ENCODE measurements around the gene CARD11.
"Not testable (repeated sequence)": the region's sequence is repeated elsewhere in the genome, so short reads cannot be mapped to it uniquely, and the experiment has no call there.

The CARD11 gene

DNA sequence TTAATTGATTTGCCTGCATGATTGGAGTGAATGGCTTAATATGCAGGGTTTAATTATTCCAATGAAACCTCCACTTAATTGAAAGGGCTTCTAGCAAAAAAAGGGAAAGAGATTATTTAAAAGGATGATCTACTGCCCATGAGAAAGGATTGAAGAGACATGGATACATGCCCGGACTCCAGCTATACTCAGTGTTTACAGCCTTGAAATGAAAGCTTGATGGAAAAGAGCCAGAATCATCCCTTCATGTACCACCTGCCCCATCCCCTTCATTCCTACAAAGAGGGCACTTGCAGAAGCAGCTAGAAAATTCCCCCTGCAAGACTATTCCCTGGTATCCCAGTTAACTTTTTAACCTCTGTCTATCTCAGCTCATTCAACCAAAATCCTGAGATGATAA is 78.4 kb downstream of the CARD11 start:
- DNase-seq (ENCODE audit: low read depth in 2 of 2): no peak

- no peak for DNase-seq (ENCODE audit: low read depth in 2 of 2)
Observed at GRCh38 chr7:2964208-2964607, 79.5 kb downstream of the CARD11 start.

GRCh38 chr7:2962865-2963264 is 80.8 kb downstream of the CARD11 start:
- DNase-seq (ENCODE audit: low read depth in 2 of 2): no peak

DNA sequence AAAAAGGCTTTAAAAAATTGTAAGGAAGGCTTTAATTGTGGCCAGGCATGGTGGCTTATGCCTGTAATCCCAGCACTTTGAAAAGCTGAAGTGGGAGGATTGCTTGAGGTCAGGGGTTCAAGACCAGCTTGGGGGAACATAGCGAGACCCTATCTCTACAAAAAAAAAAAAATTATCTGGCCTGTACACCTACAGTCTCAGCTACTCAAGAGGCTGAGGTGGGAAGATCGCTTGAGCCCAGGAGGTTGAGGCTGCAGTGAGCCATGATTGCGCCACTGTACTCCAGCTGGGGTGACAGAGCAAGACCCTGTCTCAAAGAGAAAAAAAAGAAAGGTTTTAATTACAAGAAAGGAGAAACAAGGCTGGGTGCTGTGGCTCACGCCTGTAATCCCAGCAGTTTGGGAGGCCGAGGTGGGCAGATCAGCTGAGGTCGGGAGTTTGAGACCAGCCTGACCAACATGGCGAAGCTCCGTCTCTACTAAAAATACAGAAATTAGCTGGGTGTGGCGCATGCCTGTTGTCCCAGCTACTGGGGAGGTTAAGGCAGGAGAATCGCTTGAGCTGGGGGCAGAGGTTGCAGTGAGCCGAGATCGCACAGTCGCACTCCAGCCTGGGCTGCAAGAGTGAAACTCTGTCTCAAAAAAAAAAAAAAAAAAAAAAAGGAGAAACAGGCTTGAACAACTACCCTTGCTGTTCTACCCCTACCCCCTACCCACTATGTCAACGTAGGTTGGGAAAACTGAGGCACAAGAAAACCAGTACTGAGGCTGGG is 83.7 kb downstream of the CARD11 start:
- DNase-seq (ENCODE audit: low read depth in 2 of 2): no peak

DNA sequence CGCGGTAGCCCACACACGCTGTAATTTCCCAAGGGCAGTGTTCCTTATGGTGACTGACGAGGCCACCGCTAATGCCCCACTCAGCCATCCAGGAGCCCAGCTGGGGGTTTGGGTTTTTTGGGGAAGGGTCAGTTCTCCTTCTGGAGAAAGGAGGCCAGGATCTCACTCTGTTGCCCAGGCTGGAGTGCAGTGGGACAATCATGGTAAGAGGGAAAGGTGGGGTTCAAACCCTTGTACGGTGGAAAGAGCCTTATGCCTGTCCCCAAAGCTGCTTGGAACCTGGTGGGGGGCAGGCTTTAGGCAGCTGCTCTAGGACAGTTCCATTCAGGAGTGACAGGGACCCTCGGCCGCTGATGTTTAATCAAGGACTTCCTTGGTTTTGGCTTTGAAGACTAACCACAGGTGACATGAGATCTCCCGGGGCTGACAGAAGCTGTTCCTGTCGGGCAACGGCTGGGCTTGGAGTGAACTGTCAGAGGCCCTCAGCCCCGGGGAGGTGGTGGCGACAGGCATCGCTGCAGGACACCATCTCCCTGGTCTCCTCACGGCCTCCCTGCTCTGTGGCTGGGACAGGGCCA is 84.5 kb downstream of the CARD11 start:
- DNase-seq (ENCODE audit: low read depth in 2 of 2): no peak

DNA sequence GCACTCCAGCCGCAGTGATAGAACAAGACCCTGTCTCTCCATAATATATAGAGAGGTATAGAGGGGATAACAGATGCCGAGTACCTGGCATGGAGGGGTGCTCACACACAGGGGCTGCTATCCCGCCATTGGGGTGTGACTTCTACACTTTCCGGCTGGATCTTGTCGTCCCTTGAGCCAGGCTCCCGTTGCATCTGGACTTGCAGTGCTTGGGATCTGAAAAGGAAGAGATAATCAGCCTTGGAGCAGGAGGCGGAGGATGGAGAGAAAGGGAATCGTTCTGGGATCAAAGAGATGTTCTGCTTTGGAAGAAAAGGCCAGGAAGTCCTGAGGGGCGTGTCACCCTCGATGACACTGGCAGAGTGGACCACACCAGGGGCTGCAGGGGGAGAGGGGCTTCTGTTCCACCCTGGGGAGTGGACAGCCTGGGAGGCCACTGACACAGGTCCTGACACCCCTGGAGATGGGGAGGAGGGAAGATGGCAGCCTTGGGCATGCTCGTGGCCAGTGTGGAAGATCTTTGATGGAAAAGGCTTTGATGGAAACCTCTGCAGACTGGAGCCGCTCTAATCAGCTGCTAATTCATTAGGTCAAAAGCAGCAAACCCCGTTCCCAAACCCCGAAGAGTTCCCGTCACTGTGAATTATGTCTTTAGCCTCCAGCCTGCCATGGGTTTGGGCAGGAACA is 85.1 kb downstream of the CARD11 start:
- DNase-seq (ENCODE audit: low read depth in 2 of 2): no peak

- DNase-seq (ENCODE audit: low read depth in 2 of 2): not testable (repeated sequence)
Observed at GRCh38 chr7:2957369-2957727, 86.3 kb downstream of the CARD11 start.

- DNase-seq (ENCODE audit: low read depth in 2 of 2): peak in 1 of 2 donors; percentile 25
Observed at GRCh38 chr7:2956526-2957368, 86.9 kb downstream of the CARD11 start.

DNA sequence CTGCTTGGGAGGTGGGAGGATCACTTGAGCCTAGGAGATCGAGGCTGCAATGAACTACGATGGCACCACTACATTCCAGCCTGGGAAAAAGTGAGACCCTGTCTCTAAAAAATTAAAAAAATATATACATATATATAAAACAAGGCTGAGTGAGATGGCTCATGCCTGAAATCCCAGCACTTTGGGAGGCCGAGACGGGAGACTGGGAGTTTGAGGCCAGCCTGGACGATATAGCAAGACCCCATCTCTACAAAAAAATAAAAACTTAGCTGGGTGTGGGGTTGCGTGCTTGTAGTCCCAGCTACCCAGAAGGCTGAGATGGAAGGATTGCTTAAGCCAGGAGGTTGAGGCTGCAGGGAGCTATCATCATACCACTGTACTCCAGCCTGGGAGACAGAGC is 87.6 kb downstream of the CARD11 start:
- DNase-seq (ENCODE audit: low read depth in 2 of 2): no peak

DNA sequence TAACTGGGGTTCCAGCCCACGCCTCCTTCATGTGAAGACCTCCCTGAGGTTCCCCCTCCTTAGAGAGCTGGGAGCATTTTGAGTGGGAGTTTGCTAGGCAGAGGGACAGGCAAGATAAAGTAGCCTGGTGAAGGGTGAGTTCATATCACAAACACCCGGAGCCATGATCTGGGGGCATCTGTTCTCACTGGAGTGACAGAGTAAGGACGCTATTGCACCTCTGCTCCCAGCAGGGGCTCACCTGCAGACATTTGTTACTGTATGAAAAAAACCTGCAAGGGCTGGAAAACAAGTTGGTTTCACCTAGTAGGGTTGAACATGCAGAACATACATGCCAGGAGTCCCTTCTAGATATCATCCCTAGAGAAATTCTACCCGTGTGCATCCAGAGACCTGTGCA is 88.4 kb downstream of the CARD11 start:
- DNase-seq (ENCODE audit: low read depth in 2 of 2): no peak

DNA sequence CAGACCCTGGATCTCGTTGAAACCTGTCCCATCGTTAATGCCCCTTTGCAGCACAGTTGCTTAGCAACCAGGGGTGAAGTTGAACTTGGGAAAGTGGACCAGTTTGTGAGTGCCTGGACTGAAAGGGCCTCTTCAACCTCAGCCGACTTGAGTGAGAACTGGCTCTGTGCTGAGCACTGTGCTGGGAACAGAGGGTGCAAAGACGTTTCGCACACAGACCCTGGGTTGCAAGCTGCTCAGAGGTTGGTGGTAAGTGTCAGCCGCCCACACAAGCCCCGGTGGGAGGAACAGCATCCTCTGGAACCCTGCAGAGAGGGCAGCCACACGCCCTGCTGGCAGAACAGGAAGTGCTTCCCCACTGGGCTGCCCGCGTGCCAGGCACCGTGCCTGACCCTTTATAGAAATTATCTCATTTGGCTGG is 89.2 kb downstream of the CARD11 start:
- DNase-seq (ENCODE audit: low read depth in 2 of 2): no peak

GRCh38 chr7:2953588-2954407 is 89.9 kb downstream of the CARD11 start:
- no peak for DNase-seq (ENCODE audit: low read depth in 2 of 2)

- DNase-seq (ENCODE audit: low read depth in 2 of 2): no peak
Observed at GRCh38 chr7:2953099-2953498, 90.6 kb downstream of the CARD11 start.

GRCh38 chr7:2952316-2952715 is 91.4 kb downstream of the CARD11 start:
- DNase-seq (ENCODE audit: low read depth in 2 of 2): no peak

GRCh38 chr7:2950578-2950977 is 93.1 kb downstream of the CARD11 start:
- no peak for DNase-seq (ENCODE audit: low read depth in 2 of 2)

- no peak for DNase-seq (ENCODE audit: low read depth in 2 of 2)
Observed at GRCh38 chr7:2948749-2949148, 94.9 kb downstream of the CARD11 start.

DNA sequence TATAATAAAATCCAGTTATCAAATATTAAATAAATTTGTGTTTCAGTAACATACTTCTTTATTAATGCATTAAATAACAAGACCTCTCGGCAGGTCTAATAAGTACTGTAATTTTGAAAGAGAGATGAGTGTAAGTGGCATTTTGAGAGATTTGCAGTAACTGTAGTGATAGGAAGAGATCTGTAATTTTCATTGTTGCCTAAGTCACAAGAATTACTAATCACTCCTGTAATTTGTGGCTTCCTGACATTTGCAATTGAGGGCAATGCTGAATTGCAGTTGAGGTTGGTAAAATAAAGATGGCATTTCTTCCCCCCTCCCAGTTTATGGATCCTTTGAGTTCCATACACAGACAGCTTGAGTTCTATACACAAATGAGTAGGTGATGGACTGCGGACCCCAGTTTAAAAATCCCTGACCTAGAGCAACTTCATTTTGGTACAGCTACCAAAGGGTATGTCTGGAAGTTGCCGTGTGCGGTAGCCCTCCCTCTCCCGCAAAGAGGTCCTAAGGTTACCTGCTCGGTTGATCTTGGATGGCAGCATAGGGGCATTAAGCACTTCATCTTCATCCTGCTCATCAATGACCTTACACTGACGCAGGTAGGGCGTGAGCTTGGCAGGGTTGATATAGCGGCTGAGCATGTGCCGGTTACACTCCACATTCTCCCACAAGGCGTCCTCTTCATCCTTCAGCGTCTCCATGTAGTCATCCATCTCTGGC is 96.4 kb downstream of the CARD11 start:
- DNase-seq (ENCODE audit: low read depth in 2 of 2): no peak

DNA sequence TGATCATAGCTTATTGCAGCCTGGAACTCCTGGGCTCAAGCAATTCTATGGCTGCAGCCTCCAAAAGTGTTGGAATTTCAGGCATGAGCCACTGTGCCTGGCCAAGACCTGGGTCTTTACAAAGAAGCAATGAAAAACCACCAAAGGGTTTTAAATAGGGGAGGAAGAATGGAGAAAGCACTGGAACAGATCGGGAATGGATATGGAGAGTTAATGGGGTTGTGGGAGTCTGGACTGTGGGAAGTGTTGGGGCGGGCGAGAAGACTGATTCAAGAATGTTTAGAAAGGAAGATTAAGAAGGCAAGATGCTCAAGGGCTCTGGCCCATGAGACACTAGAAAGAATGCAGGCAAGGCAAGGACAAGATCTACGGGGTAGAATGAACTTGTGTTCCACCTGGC is 98.5 kb downstream of the CARD11 start:
- no peak for DNase-seq (ENCODE audit: low read depth in 2 of 2)

DNA sequence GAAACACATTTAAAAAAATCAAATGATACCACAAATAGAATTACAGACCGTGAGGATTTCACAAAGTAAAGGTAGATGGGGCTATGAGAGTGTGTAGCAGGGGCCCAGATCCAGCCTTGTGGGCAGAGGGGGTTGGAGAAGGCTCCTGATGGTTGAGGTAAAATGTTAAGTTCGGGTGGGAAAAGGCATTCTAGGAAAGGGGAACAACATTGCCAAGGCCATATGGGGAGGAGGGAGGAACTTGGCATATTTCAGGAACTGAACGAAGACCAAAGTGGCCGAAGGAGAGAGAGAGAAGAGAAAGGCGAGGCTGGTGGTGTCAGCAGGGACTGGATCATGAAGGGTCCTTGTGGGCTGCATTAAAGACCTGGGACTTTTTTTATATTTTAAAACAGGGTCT is 98.9 kb downstream of the CARD11 start:
- no peak for DNase-seq (ENCODE audit: low read depth in 2 of 2)

DNA sequence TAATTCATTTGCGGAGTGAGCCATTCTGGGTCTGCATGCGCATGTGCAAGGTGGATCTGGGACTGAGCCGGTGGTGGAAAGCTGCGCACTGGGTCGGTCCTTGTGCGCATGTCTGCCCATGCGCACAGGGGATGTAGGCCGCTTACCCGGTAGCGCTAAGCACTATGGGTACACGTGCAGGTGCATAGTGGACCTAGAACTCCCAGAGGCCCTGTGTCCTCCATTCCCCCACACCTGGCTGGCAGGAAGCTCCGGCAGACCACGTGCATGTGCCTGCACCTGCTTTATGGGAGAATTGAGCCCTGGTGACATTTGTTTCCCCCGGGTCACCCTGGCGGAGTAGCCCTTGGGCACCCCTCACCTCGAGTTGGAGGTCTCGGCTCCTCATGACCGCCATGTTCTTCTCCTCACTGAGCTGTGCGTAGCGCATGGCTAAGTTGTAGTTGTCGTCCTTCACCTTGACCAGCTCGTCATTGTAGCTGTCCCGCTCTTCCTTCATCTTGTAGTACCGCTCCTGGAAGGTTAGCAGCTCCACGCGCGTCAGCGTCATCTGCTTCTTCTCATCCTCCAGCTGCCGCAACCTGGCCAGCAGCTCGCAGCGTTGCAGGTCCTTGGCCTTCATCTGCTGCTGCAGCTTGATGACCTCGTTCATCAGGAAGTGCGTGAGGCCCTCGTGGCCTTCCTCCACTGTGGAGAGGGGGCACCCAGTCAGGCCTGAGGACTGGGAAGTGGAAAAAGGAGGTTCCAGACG is 99.6 kb downstream of the CARD11 start:
- DNase-seq (ENCODE audit: low read depth in 2 of 2): no peak
